ENCODE results near the gene SUCNR1. TPM values are rescaled to one million over a fixed set of nuclear protein-coding genes. Genes with fewer than 3 reads are reported as not detected.

SUCNR1 gene
- total and polyA plus RNA-seq, 2 of the 4 experiments (the other 2 are of a cell fraction): not detected

GRCh38 chr3:151899996-151900395, 26.6 kb downstream of the SUCNR1 start:
- no peak for TF ChIP-seq MAFK (IDR thresholded peaks at IDR 0.05; ENCODE audit: low read depth, low read length)
- Histone ChIP-seq H3K4me1 (ENCODE audit: control insufficient read depth, insufficient read depth, low read length) (peaks cover 27% of the 10 kb centered on the region), H2AK5ac (ENCODE audit: low read depth, low read length) (0 out of 2 replicates have a peak overlapping the region, but pooled peaks have one; percentile 62), H4K91ac (ENCODE audit: insufficient read depth, low read depth, low read length) (peak overlapping the region; percentile 81), H3K36me3 (ENCODE audit: control insufficient read depth, insufficient read depth, low read length) (no peaks in the 10 kb centered on the region), H3K9ac (ENCODE audit: low read depth, low read length) (no peak overlapping the region), H3K9me3 (ENCODE audit: control insufficient read depth, insufficient read depth, low read length) (no peaks in the 10 kb centered on the region), H3K4ac (ENCODE audit: low read depth, low read length) (peak overlapping the region; percentile 81), H3K18ac (ENCODE audit: low read depth, low read length) (peak overlapping the region; percentile 89; the same call in 1 of the 2 replicates), H3K79me1 (ENCODE audit: low read depth in 1 of 2, low read length in 2 of 2) (no peaks in the 10 kb centered on the region), H4K5ac (ENCODE audit: low read depth, low read length) (peak overlapping the region; percentile 89), H3K4me3 (ENCODE audit: insufficient read depth, low read depth, low read length) (no peak overlapping the region), H2BK15ac (ENCODE audit: low read depth, low read length) (0 out of 3 replicates have a peak overlapping the region, but pooled peaks have one; percentile 80), H2BK120ac (ENCODE audit: low read depth, low read length) (peak overlapping the region; percentile 81), H3K14ac (replicated peaks; ENCODE audit: low read depth, low read length) (peak overlapping the region; percentile 84), H4K20me1 (ENCODE audit: insufficient read depth, low read length) (no peaks in the 10 kb centered on the region), H2AK9ac (replicated peaks; ENCODE audit: low read depth, low read length, poor library complexity) (no peak overlapping the region), H4K8ac (ENCODE audit: low read depth in 2 of 2, low read length in 2 of 2) (peak overlapping the region; percentile 28 to 78; a peak in 2 of 4 replicates), H3K4me2 (ENCODE audit: low read depth, low read length) (peak overlapping the region; percentile 71), H2BK20ac (ENCODE audit: low read depth, low read length) (peak overlapping the region; percentile 85), H3K27ac (ENCODE audit: insufficient read depth, low read length) (peak overlapping the region; percentile 61; the same call in 1 of the 2 replicates), H3K9me1 (ENCODE audit: insufficient read depth, low read length) (peaks cover 16% of the 10 kb centered on the region), H2BK5ac (ENCODE audit: low read depth, low read length, poor library complexity, severe bottlenecking) (peak overlapping the region; percentile 86), H3K56ac (ENCODE audit: extremely low read depth, insufficient read depth, low read length) (no peak overlapping the region), H3K27me3 (ENCODE audit: control insufficient read depth, insufficient read depth, low read length) (no peaks in the 10 kb centered on the region), H2AFZ (replicated peaks; ENCODE audit: low read length, poor library complexity) (no peak overlapping the region), H3K23ac (ENCODE audit: low read depth, low read length) (peak overlapping the region; percentile 82; the same call in 1 of the 2 replicates)
- dilution Hi-C loops (cut with HindIII; ENCODE audit: low sequenced_read_pairs, unreplicated experiment): no loop called here
- intact Hi-C loops (cut with micrococcal nuclease): loop anchor here (5.0 kb wide), 2 partner anchors 33 to 58 kb away; no protein-coding TSS in a partner anchor
- BruUV-seq (replicated peaks): no TSS peak
- ChIA-PET CTCF (no interaction called here), POLR2A (ENCODE audit: unreplicated experiment) (no interaction called here)
- in situ Hi-C loops (cut with MboI; ENCODE audit: low sequenced_read_pairs): no loop called here
- ATAC-seq (ENCODE audit: low read depth) (peak; percentile 30), DNase-seq (peak; percentile 63)

All from IMR-90 (cell line).